A549 (cell line): ENCODE results near the gene HSPA1A. TPM values are rescaled to one million over a fixed set of nuclear protein-coding genes. Genes with fewer than 3 reads are reported as not detected.
A peak's percentile ranks its signal among the peaks of the same experiment; 100 is the strongest.
"Not testable (repeated sequence)": the region's sequence is repeated elsewhere in the genome, so short reads cannot be mapped to it uniquely, and the experiment has no call there.

Experiments
- ATAC-seq, 2 experiments: fragments of 200-7000 bp in 1 of 2; fragments of >200 bp in 1 of 2; cut with Nextera tagmentation in 1 of 2; cut with Tn5 transposase in 1 of 2; 3 replicates each; pipeline versions ENCODE4 v1.8.0 to v1.9.1; 2018 to 2020; ENCODE audit warnings: mild to moderate bottlenecking in 1 of 2, moderate library complexity in 1 of 2
- CTCF ChIA-PET: fragments of 300-600 bp; sonication (Branson Sonifier 250); formaldehyde crosslinking; extraction: SDS; loops from one replicate; lab custom pipeline; 2021; ENCODE audit warnings: antibody characterized with exemption, inconsistent platforms; lab: Yijun Ruan, JAX
- POLR2A ChIA-PET: fragments of 350-600 bp; formaldehyde crosslinking; extraction: SDS; loops from one replicate; lab custom pipeline; 2021; ENCODE audit warnings: antibody characterized with exemption, inconsistent platforms; lab: Yijun Ruan, JAX
- DNase-seq, 2 experiments: peaks; one replicate each; pipeline versions ENCODE4 v3.0.0 to v3.0.0-alpha.2; 2011 to 2016; ENCODE audit warnings: low read depth in 1 of 2, low spot score in 1 of 2
- FAIRE-seq: peaks from 2 replicates; lab custom pipeline; 2011; peaks lifted over from hg19 to GRCh38; lab: Jason Lieb, UNC
- H3K27ac ChIP-seq, 2 experiments: fragments of >200 bp; sonication (Bioruptor Twin); formaldehyde crosslinking; 3 replicates each; pipeline ENCODE4 v1.5.1; 2016 to 2017
- H3K4me1 ChIP-seq: fragments of >200 bp; sonication (Bioruptor Twin); formaldehyde crosslinking; 3 replicates; pipeline ENCODE4 v1.6.1; 2016
- H3K4me2 ChIP-seq: fragments of >200 bp; sonication (Bioruptor Twin); formaldehyde crosslinking; 3 replicates; pipeline ENCODE4 v1.6.1; 2016
- H3K4me3 ChIP-seq: fragments of >200 bp; sonication (Bioruptor Twin); formaldehyde crosslinking; 3 replicates; pipeline ENCODE4 v1.5.1; 2016
- H3K9me3 ChIP-seq: fragments of >200 bp; sonication (Bioruptor Twin); formaldehyde crosslinking; 3 replicates; pipeline ENCODE4 v1.6.1; 2016
- BHLHE40 ChIP-seq: IDR thresholded peaks from 2 replicates; pipeline ENCODE4 v1.6.1; 2012; ENCODE audit warnings: low read depth, low read length, inconsistent platforms
- CBX8 ChIP-seq: fragments of 200-600 bp; sonication (generic); IDR thresholded peaks from 2 replicates; pipeline ENCODE4 v1.6.1; 2016
- CHD2 ChIP-seq: fragments of 150-350 bp; IDR thresholded peaks from 2 replicates; pipeline ENCODE4 v1.6.1; 2014; ENCODE audit warnings: low read length; ENCODE audit not compliant: partially characterized antibody
- EHF ChIP-seq: fragments of 250-450 bp; sonication (Bioruptor Pico); IDR thresholded peaks from 2 replicates; pipeline ENCODE4 v1.5.0; 2020; ENCODE audit warnings: mild to moderate bottlenecking
- EP300 ChIP-seq, 2 experiments: fragments of >200 bp; sonication (Bioruptor Twin); formaldehyde crosslinking; IDR thresholded peaks; 2 replicates in 1 of 2; 3 replicates in 1 of 2; pipeline ENCODE4 v1.6.1; 2016 to 2017
- FOSL2 ChIP-seq, 2 experiments: fragments of 450-650 bp in 1 of 2; fragments of >200 bp in 1 of 2; sonication (Bioruptor Twin) in 1 of 2; formaldehyde crosslinking; IDR thresholded peaks; 2 replicates each; pipeline versions ENCODE4 v1.5.0 to v1.6.1; 2016 to 2020; ENCODE audit warnings: mild to moderate bottlenecking in 1 of 2, moderate library complexity in 1 of 2
- FOXS1 ChIP-seq: fragments of 250-450 bp; sonication (Bioruptor Pico); IDR thresholded peaks from 2 replicates; pipeline ENCODE4 v1.5.0; 2020; ENCODE audit warnings: mild to moderate bottlenecking, moderate library complexity
- GATA3 ChIP-seq: IDR thresholded peaks from 2 replicates; pipeline ENCODE4 v1.6.1; 2012; ENCODE audit warnings: borderline replicate concordance
- HEYL ChIP-seq: fragments of 250-450 bp; sonication (Bioruptor Pico); IDR thresholded peaks from 2 replicates; pipeline ENCODE4 v1.8.0; 2021; ENCODE audit warnings: mild to moderate bottlenecking, moderate library complexity
- JUNB ChIP-seq: fragments of >200 bp; sonication (Bioruptor Twin); formaldehyde crosslinking; IDR thresholded peaks from 2 replicates; pipeline ENCODE4 v1.6.1; 2016
- MAFK ChIP-seq: fragments of 450-650 bp; IDR thresholded peaks from 2 replicates; pipeline ENCODE4 v1.6.1; 2014; ENCODE audit not compliant: partially characterized antibody
- NFE2L2 ChIP-seq: fragments of 150-350 bp; conservative IDR thresholded peaks from 2 replicates; pipeline ENCODE4 v1.6.1; 2014; ENCODE audit warnings: low read length
- RAD21 ChIP-seq, 2 experiments: fragments of >200 bp in 1 of 2; sonication (Bioruptor Twin) in 1 of 2; formaldehyde crosslinking in 1 of 2; IDR thresholded peaks in 1 of 2; conservative IDR thresholded peaks in 1 of 2; 2 replicates in 1 of 2; 3 replicates in 1 of 2; pipeline ENCODE4 v1.6.1; 2012 to 2018; ENCODE audit warnings: inconsistent platforms in 1 of 2
- RARB ChIP-seq: fragments of 250-450 bp; sonication (Bioruptor Pico); IDR thresholded peaks from 2 replicates; pipeline ENCODE4 v1.8.0; 2021; ENCODE audit warnings: mild to moderate bottlenecking, moderate library complexity
- RCOR1 ChIP-seq: fragments of 150-350 bp; IDR thresholded peaks from 2 replicates; pipeline ENCODE4 v1.6.1; 2014; ENCODE audit warnings: antibody characterized with exemption, low read length, low read depth
- RNF2 ChIP-seq: fragments of 200-600 bp; sonication (generic); IDR thresholded peaks from 2 replicates; pipeline ENCODE4 v1.6.1; 2016; ENCODE audit warnings: low read depth, mild to moderate bottlenecking, antibody characterized with exemption, moderate library complexity, borderline replicate concordance
- SMC3 ChIP-seq: fragments of >200 bp; sonication (Bioruptor Twin); formaldehyde crosslinking; IDR thresholded peaks from 3 replicates; pipeline ENCODE4 v1.6.1; 2018; ENCODE audit warnings: inconsistent platforms
- SREBF2 ChIP-seq: fragments of 450-650 bp; IDR thresholded peaks from 2 replicates; pipeline ENCODE4 v1.6.1; 2014; ENCODE audit warnings: mild to moderate bottlenecking, moderate library complexity
- ZC3H11A ChIP-seq: fragments of 450-650 bp; IDR thresholded peaks from 2 replicates; pipeline ENCODE4 v1.6.1; 2014; ENCODE audit warnings: antibody characterized with exemption, mild to moderate bottlenecking
- ZFP36 ChIP-seq: fragments of 450-650 bp; IDR thresholded peaks from 2 replicates; pipeline ENCODE4 v1.6.1; 2014; ENCODE audit warnings: borderline replicate concordance; ENCODE audit not compliant: partially characterized antibody
- ZNF302 ChIP-seq: fragments of 250-450 bp; sonication (Bioruptor Pico); IDR thresholded peaks from 2 replicates; pipeline ENCODE4 v1.9.0; 2021; ENCODE audit warnings: inconsistent platforms, mild to moderate bottlenecking, moderate library complexity
- WGBS: methylation state at CpG from one replicate; pipeline ENCODE4 v1.1.6; 2017; ENCODE audit errors: missing lambda C conversion rate; 5-methylcytosine and 5-hydroxymethylcytosine counted together
- polyA plus RNA-seq, 4 experiments: library from polyadenylated mRNA; depleted of rRNA in 3 of 4; stranded (reverse); fragments of >200 nt; fragmentation: RNase III in 1 of 4; extraction: RNeasy Plus Mini Kit Qiagen cat#74134 plus additional on column Dnase treatment in 1 of 4; gene quantifications; 2 replicates in 3 of 4; 3 replicates in 1 of 4; pipeline ENCODE4 v1.2.3, GENCODE V29; 2011 to 2017
- TF ChIP-seq, protein P1 (sequence below): fragments of 250-450 bp; sonication (Bioruptor Pico); IDR thresholded peaks from 2 replicates; pipeline ENCODE4 v1.5.0; 2021; ENCODE audit warnings: mild to moderate bottlenecking, moderate library complexity, borderline replicate concordance
- TF ChIP-seq, protein P2 (sequence below): fragments of 200-600 bp; sonication (generic); IDR thresholded peaks from 2 replicates; pipeline ENCODE4 v1.6.1; 2016; ENCODE audit warnings: antibody characterized with exemption, mild to moderate bottlenecking, moderate library complexity
- TF ChIP-seq, protein P3 (sequence below): IDR thresholded peaks from 2 replicates; pipeline ENCODE4 v1.6.1; 2012
- TF ChIP-seq, protein P4 (sequence below): fragments of >200 bp; sonication (Bioruptor Twin); formaldehyde crosslinking; IDR thresholded peaks from 3 replicates; pipeline ENCODE4 v1.6.1; 2016

Gene HSPA1A
- polyA plus RNA-seq, 2 of the 4 experiments (the other 2 are of a cell fraction): 122 to 204 TPM

DNA sequence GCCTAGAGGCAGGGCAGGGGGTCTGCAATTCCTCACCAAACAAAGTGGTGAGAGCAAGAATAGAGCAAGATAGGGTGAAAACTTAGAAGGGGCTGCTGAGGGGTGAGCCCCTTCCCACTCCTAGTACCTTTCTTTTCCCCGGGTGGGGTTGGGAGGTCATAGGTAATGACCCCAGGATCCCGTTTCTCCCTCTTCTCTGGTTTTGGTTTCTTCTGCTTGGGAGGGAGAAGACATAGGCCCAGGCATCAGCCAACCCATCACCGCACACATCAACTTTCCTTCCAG, 23.3 kb upstream of the HSPA1A start:
- DNase-seq (no peak), FAIRE-seq (no peak), ATAC-seq (no peak)
- Histone ChIP-seq H3K27ac (no peak overlapping the region), H3K4me3 (no peak overlapping the region), H3K4me1 (peaks cover 23% of the 10 kb centered on the region; the same call in 2 of the 3 replicates), H3K9me3 (no peaks in the 10 kb centered on the region), H3K4me2 (no peak overlapping the region)
- 87% methylated on average over 3 of the region's 3 CpGs for WGBS
- TF ChIP-seq MAFK (no peak), NFE2L2 (no peak), CBX8 (no peak), ZNF302 (CRISPR knock-in tag) (no peak), RCOR1 (no peak), EHF (CRISPR knock-in tag) (no peak), ZC3H11A (no peak), JUNB (no peak), RNF2 (no peak), ZFP36 (no peak), EP300 (IDR thresholded peaks at IDR 0.05) (no peak), RAD21 (conservative IDR thresholded peaks at IDR 0.05 in 1 of 2, IDR thresholded peaks at IDR 0.05 in 1 of 2) (no peak), SMC3 (no peak), HEYL (CRISPR knock-in tag) (no peak), RARB (no peak), BHLHE40 (no peak)
- TF ChIP-seq, protein P1, sequence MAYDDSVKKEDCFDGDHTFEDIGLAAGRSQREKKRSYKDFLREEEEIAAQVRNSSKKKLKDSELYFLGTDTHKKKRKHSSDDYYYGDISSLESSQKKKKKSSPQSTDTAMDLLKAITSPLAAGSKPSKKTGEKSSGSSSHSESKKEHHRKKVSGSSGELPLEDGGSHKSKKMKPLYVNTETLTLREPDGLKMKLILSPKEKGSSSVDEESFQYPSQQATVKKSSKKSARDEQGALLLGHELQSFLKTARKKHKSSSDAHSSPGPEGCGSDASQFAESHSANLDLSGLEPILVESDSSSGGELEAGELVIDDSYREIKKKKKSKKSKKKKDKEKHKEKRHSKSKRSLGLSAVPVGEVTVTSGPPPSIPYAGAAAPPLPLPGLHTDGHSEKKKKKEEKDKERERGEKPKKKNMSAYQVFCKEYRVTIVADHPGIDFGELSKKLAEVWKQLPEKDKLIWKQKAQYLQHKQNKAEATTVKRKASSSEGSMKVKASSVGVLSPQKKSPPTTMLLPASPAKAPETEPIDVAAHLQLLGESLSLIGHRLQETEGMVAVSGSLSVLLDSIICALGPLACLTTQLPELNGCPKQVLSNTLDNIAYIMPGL (CRISPR knock-in tag): no peak
- TF ChIP-seq, protein P2, sequence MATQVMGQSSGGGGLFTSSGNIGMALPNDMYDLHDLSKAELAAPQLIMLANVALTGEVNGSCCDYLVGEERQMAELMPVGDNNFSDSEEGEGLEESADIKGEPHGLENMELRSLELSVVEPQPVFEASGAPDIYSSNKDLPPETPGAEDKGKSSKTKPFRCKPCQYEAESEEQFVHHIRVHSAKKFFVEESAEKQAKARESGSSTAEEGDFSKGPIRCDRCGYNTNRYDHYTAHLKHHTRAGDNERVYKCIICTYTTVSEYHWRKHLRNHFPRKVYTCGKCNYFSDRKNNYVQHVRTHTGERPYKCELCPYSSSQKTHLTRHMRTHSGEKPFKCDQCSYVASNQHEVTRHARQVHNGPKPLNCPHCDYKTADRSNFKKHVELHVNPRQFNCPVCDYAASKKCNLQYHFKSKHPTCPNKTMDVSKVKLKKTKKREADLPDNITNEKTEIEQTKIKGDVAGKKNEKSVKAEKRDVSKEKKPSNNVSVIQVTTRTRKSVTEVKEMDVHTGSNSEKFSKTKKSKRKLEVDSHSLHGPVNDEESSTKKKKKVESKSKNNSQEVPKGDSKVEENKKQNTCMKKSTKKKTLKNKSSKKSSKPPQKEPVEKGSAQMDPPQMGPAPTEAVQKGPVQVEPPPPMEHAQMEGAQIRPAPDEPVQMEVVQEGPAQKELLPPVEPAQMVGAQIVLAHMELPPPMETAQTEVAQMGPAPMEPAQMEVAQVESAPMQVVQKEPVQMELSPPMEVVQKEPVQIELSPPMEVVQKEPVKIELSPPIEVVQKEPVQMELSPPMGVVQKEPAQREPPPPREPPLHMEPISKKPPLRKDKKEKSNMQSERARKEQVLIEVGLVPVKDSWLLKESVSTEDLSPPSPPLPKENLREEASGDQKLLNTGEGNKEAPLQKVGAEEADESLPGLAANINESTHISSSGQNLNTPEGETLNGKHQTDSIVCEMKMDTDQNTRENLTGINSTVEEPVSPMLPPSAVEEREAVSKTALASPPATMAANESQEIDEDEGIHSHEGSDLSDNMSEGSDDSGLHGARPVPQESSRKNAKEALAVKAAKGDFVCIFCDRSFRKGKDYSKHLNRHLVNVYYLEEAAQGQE: no peak
- CTCF ChIA-PET: interaction anchor here (1.0 to 2.8 kb wide), 11 partner anchors 11 to 73 kb away, joined by 3 to 18 read pairs (median 7); partner anchors contain the start of genes CLIC1, DDAH2 and LSM2
- POLR2A ChIA-PET: interaction anchor here (1.4 to 1.9 kb wide), 3 partner anchors 23 to 53 kb away, joined by 3 to 8 read pairs (median 6); partner anchors contain the start of genes HSPA1A, HSPA1B and HSPA1L

DNA sequence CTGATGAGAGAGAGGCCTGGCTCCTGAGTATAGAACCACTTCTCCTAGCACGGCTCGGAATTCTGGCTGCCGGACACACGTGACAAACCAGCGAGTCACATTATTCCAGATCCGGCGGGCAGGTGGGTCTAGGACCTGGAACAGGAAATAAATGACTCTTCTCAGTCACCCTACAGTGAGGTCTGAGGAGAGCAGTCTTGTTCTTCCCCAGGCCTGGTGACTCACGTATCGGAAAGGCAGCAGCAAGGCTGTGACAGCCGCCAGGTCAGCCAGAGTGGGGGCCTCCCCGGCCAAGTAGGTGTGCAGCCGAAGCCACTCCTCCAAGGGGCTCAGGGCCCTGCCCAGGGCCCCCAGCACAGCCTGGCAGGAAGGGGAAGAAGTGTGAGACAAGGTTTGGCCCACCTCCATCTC, 22.6 kb upstream of the HSPA1A start:
- Histone ChIP-seq H3K4me1 (peaks cover 23% of the 10 kb centered on the region; the same call in 2 of the 3 replicates), H3K27ac (peak overlapping the region in 1 of 2 experiments; percentile 58; a peak in 3 of 6 replicates), H3K4me3 (no peak overlapping the region)
- DNase-seq (peak in 1 of 2 experiments; percentile 27), FAIRE-seq (no peak)
- ChIA-PET POLR2A (interaction anchor here (1.6 to 1.9 kb wide), 2 partner anchors 23 to 54 kb away, joined by 3 to 8 read pairs; partner anchors contain the start of genes HSPA1A and HSPA1L), CTCF (interaction anchor here (1.0 to 2.8 kb wide), 4 partner anchors 8 to 22 kb away, joined by 3 to 17 read pairs (median 6); partner anchors contain the start of gene LSM2)
- no peak for TF ChIP-seq GATA3
- TF ChIP-seq CHD2: no peak
- no peak for TF ChIP-seq FOSL2 (IDR thresholded peaks at IDR 0.05)
- 0 out of 2 replicates have a peak, but pooled peaks have one; percentile 5 for TF ChIP-seq FOSL2 (CRISPR knock-in tag; IDR thresholded peaks at IDR 0.05)
- no peak for TF ChIP-seq FOXS1 (CRISPR knock-in tag)
- TF ChIP-seq SREBF2: no peak
- TF ChIP-seq, protein P3, sequence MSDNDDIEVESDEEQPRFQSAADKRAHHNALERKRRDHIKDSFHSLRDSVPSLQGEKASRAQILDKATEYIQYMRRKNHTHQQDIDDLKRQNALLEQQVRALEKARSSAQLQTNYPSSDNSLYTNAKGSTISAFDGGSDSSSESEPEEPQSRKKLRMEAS: no peak
- TF ChIP-seq RCOR1: no peak
- TF ChIP-seq, protein P4, sequence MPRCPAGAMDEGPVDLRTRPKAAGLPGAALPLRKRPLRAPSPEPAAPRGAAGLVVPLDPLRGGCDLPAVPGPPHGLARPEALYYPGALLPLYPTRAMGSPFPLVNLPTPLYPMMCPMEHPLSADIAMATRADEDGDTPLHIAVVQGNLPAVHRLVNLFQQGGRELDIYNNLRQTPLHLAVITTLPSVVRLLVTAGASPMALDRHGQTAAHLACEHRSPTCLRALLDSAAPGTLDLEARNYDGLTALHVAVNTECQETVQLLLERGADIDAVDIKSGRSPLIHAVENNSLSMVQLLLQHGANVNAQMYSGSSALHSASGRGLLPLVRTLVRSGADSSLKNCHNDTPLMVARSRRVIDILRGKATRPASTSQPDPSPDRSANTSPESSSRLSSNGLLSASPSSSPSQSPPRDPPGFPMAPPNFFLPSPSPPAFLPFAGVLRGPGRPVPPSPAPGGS: no peak
- TF ChIP-seq, all 56 proteins: peak for 1
- WGBS: 82% methylated on average over 8 of the region's 12 CpGs
- ATAC-seq: no peak
- Histone ChIP-seq H3K4me2 (no peak overlapping the region), H3K9me3 (no peaks in the 10 kb centered on the region)

DNA sequence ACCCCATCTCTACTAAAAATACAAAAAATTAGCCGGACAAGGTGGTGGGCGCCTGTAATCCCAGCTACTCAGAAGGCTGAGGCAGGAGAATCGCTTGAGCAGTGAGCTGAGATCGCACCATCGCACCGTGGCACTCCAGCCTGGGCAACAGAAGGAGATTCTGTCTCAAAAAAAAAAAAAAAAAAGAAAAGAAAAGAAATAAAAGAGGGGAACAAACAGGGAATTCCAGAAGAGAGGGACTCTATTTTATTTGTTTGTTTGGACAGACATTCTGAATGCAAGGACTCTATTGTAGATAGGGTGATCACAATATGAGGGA, 21.5 kb upstream of the HSPA1A start:
- peak overlapping the region; percentile 97; the same call in 2 of the 3 replicates for H3K4me3 ChIP-seq
- not testable (repeated sequence) for FAIRE-seq, DNase-seq, ATAC-seq, H3K9me3 ChIP-seq
- ChIA-PET POLR2A (interaction anchor here (0.7 kb wide), 1 partner anchor 66 kb away, joined by 5 read pairs; no protein-coding TSS in a partner anchor), CTCF (interaction anchor here (0.6 kb wide), 1 partner anchor 70 kb away, joined by 3 read pairs; no protein-coding TSS in a partner anchor)
- peaks cover 23% of the 10 kb centered on the region; the same call in 2 of the 3 replicates for H3K4me1 ChIP-seq
- peak overlapping the region; percentile 95 for H3K4me2 ChIP-seq
- peak overlapping the region; percentile 94 to 97; a peak in 5 of 6 replicates for H3K27ac ChIP-seq
- 89% methylated on average over 6 of the region's 6 CpGs for WGBS
